GM19467 (cell line): ENCODE measurements around the gene AP3M1.

Experiments used
- ATAC-seq: cut with Tn5 transposase; IDR thresholded peaks from one replicate; pipeline ENCODE4 v1.9.1; 2021; ENCODE audit warnings: mild to moderate bottlenecking, moderate library complexity; ENCODE audit not compliant: unreplicated experiment

Gene AP3M1

GRCh38 chr10:74081941-74082718 lies 68.5 kb downstream of the AP3M1 start:
- no peak for ATAC-seq

DNA sequence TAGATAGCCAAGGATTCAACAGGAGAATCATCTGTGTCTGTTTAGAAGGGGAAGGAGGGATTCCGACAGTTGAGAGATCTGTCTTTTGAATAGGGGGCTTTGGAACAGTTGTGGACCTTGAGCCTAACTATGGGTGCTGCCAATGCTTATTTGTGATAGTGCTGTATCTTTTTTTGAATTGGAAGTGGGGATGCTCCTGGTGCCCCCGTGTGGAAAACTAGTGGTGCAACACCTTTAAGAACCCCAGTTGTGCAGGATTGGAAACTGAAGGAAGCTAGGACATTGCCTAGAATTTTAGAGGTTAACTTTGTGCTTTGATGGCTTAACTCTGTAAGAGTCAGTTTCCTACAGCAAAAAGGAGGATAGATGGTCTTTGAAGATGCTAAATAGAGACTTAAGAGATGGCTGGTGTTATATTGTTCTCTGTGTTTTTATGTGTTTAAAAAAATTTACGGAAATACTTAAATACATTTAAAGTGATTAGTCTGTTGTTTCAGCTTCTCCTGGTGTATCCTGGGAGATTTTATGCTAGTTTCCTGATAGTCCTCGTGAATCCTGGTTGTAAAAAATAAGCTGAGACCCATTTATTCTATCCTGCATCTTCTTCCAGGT lies 69.3 kb downstream of the AP3M1 start:
- ATAC-seq, result no peak

DNA sequence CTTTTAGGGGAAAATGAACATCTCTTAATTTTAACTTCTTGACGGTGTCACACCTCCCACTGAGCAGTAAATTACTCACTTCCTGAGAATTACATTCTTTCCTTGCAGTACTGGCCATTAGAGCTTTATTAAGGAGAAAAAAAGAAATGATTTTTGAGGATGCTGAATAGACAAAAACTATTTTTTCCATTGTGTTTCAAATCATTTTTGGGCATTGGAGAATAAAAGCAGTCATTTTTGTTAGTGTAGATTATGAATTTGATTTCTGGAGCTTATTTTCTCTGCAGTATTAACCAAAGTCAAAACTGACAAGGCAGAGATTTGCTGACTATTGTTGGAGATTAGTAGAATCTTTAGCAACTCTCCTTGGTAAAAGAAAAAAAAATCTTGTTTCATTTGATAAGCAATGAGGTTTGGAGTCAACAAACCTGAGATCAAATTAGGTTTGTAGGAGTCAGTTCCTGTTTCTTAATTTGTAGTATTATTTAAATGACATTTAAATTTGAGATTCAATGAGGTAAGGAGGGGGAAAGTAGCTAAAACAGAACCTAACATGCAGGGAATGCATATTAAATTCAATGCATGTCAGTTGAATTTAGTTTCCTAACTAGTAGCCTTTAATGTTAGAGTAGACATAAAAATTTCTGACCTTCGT lies 70.6 kb downstream of the AP3M1 start:
- no peak for ATAC-seq

DNA sequence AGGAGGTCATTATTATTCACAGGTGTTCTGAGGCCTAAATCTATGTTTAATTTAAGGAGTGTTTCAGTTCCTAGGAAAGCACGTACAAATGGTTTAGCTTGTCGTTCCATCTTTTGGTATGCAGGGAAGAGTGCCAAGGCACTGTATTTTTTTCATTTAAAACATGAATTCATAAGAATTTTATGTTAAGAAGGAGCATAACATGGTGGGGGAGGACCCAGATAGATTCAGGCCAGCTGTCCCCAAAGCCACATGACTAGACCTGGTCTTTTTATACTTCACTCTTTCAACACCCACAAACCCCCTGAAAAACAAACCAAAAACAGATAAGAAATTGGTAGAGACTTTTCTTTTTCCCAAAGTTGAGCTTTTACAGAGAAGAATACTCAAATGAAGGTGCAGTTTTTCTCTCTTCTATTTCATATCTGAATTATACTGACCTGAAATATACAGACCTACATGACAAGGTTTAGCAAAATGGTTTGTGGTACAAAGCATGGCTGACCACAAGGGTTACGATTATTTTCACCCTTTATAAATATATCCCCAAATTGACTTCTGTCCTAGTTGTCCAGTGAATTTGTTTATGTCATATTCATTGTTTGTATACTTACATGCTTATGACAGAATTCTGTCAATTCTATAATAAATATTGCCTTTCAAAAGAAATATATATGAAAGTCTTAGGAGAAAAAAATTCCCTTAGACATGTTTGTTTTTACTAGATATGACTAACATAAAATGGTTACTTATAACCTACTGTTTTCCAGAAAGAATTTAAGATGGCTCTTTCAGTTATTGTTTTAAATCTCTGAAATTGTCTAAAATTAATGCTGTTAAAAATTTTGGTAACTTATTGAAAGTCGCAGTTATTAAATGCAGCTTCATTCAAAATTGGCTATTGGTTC lies 71.3 kb downstream of the AP3M1 start:
- no peak for ATAC-seq

GRCh38 chr10:74078037-74078436 lies 72.6 kb downstream of the AP3M1 start:
- no peak for ATAC-seq

DNA sequence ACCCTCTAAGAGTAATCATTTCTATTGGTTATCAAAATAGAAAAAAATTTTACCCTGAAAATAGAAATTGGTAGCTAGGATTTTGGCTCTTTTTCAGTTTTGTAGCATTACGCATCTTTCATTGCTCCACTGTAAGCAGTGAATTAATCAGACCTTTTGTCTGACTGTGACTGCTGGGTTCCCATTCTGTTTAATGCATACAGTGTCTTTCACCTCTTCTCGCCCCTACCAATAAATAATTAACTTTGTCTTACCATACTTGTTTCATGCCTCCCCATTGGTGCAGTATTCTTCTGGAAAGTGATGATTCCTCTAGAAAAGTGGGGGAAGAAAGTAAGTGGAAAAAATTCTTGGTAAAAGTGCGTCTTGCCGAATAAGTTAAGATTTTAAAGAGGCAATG lies 73.2 kb downstream of the AP3M1 start:
- ATAC-seq, result no peak

GRCh38 chr10:74076961-74077360 lies 73.7 kb downstream of the AP3M1 start:
- ATAC-seq, result no peak

DNA sequence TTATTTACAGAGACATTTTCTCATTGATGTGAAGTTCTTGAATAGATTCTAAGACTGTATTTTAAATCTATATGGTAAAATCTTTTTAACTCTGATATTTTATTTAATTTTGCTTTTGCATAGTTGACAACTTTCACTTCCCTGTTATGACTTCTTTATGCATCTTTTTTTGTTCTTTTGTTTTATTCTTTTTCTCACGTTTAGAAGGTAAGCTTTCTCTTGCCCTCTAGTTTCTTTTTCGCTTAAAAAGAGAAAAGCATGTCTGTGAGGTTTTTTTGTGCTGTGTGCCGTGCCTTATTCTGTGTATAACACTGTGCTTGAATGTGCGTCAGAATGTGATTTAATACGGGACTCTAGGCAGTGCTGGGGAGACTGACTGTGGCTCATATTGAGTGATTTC lies 74.7 kb downstream of the AP3M1 start:
- no peak for ATAC-seq

DNA sequence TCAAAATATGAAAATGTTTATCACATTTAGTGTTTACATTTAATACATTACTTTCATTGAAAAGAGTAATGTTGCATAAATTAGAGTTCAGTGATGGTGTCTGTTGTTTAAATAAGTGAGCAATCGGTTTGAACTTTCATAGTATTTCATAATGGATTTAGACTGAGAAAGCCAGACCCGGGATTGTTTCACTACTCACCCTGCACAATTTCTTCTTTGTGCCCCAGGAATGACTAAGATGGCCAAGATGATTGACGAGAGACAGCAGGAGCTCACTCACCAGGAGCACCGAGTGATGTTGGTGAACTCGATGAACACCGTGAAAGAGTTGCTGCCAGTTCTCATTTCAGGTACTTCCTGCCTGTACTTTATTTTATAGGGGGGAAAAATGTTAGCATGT lies 78.1 kb downstream of the AP3M1 start:
- no peak for ATAC-seq

- no peak for ATAC-seq
Observed at GRCh38 chr10:74071157-74071556, 79.5 kb downstream of the AP3M1 start.
